ENCODE data around the gene MUS81.

Gene MUS81

GRCh38 chr11:65886826-65887722 is 26.8 kb downstream of the MUS81 start:
- DNase-seq (ENCODE audit: low read depth) = no peak
- TF ChIP-seq MYC (IDR thresholded peaks at IDR 0.05; ENCODE audit: low read depth, low read length) = no peak
- TF ChIP-seq POLR2A (IDR thresholded peaks at IDR 0.05; ENCODE audit: extremely low read depth, insufficient read length) = no peak
- TF ChIP-seq CTCF (IDR thresholded peaks at IDR 0.05; ENCODE audit: low read depth, low read length) = no peak
- TF ChIP-seq MAX (IDR thresholded peaks at IDR 0.05; ENCODE audit: low read depth, low read length) = no peak
- H3K4me3 ChIP-seq (ENCODE audit: low read depth, low read length) = peak overlapping the region; percentile 76

- TF ChIP-seq CTCF (IDR thresholded peaks at IDR 0.05; ENCODE audit: low read depth, low read length) (no peak), MAX (IDR thresholded peaks at IDR 0.05; ENCODE audit: low read depth, low read length) (peak; percentile 36; the same call in 1 of the 2 replicates)
- DNase-seq (ENCODE audit: low read depth) = no peak
- peak overlapping the region; percentile 76 for H3K4me3 ChIP-seq (ENCODE audit: low read depth, low read length)
Observed at GRCh38 chr11:65887723-65888162, 27.5 kb downstream of the MUS81 start.

GRCh38 chr11:65888163-65888814 is 28.1 kb downstream of the MUS81 start, which contains the start of gene FIBP:
Gene FIBP (minus strand): TSS chr11:65888471. CDS start chr11:65888418, 53 bp downstream.
- peak; percentile 99 for DNase-seq (ENCODE audit: low read depth)
- TF ChIP-seq MYC (IDR thresholded peaks at IDR 0.05; ENCODE audit: low read depth, low read length) (peak; percentile 69), POLR2A (IDR thresholded peaks at IDR 0.05; ENCODE audit: extremely low read depth, insufficient read length) (peak; percentile 88), CTCF (IDR thresholded peaks at IDR 0.05; ENCODE audit: low read depth, low read length) (peak; percentile 72), MAX (IDR thresholded peaks at IDR 0.05; ENCODE audit: low read depth, low read length) (peak; percentile 68)
- peak within 1 kb of the TSS; percentile 76 for H3K4me3 ChIP-seq (ENCODE audit: low read depth, low read length)

GRCh38 chr11:65890324-65891218 is 30.3 kb downstream of the MUS81 start, which contains the start of gene CCDC85B:
Gene CCDC85B (plus strand): TSS chr11:65890673. CDS start chr11:65890784, 111 bp downstream.
- DNase-seq (ENCODE audit: low read depth) = peak; percentile 98
- H3K4me3 ChIP-seq (ENCODE audit: low read depth, low read length) = peak within 1 kb of the TSS; percentile 78
- TF ChIP-seq MYC (IDR thresholded peaks at IDR 0.05; ENCODE audit: low read depth, low read length) (peak; percentile 96), CTCF (IDR thresholded peaks at IDR 0.05; ENCODE audit: low read depth, low read length) (peak; percentile 3), MAX (IDR thresholded peaks at IDR 0.05; ENCODE audit: low read depth, low read length) (peak; percentile 88), POLR2A (IDR thresholded peaks at IDR 0.05; ENCODE audit: extremely low read depth, insufficient read length) (peak; percentile 99)

Data from NB4 (cell line).